Suppressor macrophage treated with lipopolysaccharide for 4 hours (primary cell): Measurements from ENCODE around the gene AKAP8L.
"Not testable (repeated sequence)": the region's sequence is repeated elsewhere in the genome, so short reads cannot be mapped to it uniquely, and the experiment has no call there.

Experiments
- DNase-seq: peaks from one replicate; pipeline ENCODE4 v3.0.0-alpha.2; 2020

Gene AKAP8L

GRCh38 chr19:15352535-15352934 is 66.3 kb downstream of the AKAP8L start:
- not testable (repeated sequence) for DNase-seq

GRCh38 chr19:15341328-15341727 is 77.5 kb downstream of the AKAP8L start:
- DNase-seq, result not testable (repeated sequence)

- no peak for DNase-seq
Measured at GRCh38 chr19:15340086-15340485, 78.7 kb downstream of the AKAP8L start.

- no peak for DNase-seq
Measured at GRCh38 chr19:15337202-15337601, 81.6 kb downstream of the AKAP8L start.

GRCh38 chr19:15335992-15336391 is 82.8 kb downstream of the AKAP8L start:
- DNase-seq, result not testable (repeated sequence)

GRCh38 chr19:15332311-15332996 is 86.3 kb downstream of the AKAP8L start, which contains the start of gene BRD4:
Gene BRD4 (minus strand): TSS chr19:15332539. CDS start chr19:15273099, 59,440 bp downstream.
- peak; percentile 82 for DNase-seq

- peak; percentile 73 for DNase-seq
Measured at GRCh38 chr19:15331419-15332310, 87.1 kb downstream of the AKAP8L start.

GRCh38 chr19:15330801-15331418 is 87.9 kb downstream of the AKAP8L start:
- DNase-seq, result peak; percentile 44
